Measurements from ENCODE around the gene ARSA.
"Not testable (repeated sequence)": the region's sequence is repeated elsewhere in the genome, so short reads cannot be mapped to it uniquely, and the experiment has no call there.

Gene ARSA

DNA sequence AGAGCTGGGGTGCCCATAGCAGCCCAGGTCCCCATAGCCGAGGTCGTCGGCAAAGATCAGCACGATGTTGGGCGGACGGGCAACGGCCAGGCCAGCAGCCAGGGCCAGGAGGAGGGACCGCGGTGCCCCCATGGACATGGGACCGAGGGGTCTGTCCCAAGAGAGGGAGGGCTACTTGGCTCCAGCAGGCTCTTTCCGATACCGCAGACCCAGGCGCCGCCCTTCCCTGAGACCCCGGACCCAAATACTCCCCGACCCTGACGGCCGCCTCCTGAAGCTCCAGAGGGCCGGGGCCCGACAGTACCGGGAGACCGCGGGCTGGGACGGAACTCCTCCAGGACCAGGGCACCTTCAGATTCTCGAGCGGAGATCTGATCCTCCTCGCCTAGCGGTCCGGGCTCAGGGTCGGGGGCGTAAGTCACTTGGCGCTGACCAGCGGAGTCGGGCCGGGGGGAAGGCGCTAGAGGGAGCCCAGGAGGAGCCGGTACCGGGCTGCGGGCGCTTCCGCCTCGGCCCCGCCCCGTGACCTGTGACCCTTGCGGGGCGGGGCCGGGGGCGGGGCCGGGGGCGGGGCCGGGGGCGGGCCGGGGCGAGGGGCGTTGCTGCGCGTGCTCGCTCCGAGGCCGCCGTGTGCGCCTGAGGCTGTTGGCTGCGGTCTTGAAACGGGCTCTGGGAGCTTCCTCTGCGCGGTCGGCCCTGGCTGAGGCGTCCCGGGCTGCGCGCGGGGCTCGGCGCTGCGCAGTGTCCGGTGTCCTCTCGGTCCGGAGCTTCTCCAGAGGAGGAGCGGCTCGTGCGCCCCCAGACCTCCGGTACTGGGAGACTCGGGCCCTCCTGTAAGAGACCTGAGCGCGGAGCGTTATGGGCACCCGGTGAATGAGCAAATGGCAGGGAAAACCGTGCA lies at the start of gene ARSA:
Gene ARSA, minus strand, starts transcription at position 511 of the 901 bp plus-strand sequence. Its CDS starts 373 bp downstream, at position 138.
- DNase-seq (ENCODE audit: low read depth in 3 of 3), result peak; percentile 55 to 61 (median 58)

DNA sequence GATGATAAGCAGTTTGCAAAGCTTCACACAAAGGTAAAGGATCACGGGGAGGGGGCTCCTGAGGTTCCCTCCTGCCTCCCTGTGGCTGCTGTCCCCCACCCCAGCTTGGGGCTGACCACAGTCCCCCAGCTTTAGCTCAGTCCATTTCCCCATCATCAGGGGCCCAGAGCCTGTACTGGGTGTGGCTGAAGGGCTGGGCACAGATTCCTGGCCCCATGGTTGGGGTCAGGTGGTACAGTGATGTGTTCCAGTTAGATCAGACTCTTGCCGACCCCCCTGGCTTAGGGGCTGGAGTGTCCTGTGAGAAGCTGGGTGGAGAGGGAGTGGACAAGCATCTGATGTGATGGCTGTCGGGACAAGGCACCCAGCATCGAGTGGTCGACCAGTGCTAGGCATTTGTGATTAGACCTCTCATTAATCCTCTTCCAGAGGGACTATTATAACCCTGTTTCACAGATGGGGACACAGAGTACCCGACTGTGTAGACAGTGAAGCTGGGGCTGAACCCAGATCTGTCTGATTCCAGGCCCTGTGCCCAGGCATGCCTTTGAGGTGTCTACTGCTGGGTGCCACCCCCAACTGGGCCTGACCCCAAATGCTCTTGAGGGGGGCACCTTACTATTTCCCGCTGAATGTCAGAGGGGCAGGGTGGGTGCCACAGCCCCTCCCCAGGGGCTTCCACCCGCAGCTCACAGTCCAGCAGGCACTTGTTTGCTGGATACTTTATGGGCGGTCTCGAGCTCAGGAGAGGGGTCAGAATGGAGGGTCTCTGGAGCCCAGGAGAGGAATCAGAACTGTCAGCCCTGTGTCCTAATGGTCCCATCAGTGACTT lies 48.9 kb upstream of the ARSA start:
- no peak for DNase-seq (ENCODE audit: low read depth in 3 of 3)

DNA sequence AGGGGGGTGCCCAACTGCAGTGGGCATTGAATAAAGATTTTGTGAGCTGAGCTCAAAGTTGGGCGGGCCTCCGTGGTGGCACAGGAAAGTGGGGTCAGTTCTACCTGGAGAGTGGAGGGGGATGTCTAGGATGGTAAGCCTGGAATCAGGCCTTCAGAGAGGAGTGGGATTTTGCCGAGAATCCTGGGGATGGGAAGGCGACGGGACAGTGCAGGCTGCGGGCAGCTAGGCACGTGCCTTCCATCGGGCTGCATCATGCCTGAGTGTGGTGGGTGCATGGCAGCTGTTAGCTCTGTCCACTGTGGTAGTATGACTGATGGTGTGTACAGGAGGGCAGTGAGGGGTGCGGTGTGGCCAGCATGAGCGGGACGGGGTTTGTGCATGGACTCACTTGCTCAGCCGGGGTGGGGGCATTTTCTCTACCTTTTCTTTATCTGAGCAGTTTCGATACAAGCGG lies 48.3 kb upstream of the ARSA start:
- no peak for DNase-seq (ENCODE audit: low read depth in 3 of 3)

DNA sequence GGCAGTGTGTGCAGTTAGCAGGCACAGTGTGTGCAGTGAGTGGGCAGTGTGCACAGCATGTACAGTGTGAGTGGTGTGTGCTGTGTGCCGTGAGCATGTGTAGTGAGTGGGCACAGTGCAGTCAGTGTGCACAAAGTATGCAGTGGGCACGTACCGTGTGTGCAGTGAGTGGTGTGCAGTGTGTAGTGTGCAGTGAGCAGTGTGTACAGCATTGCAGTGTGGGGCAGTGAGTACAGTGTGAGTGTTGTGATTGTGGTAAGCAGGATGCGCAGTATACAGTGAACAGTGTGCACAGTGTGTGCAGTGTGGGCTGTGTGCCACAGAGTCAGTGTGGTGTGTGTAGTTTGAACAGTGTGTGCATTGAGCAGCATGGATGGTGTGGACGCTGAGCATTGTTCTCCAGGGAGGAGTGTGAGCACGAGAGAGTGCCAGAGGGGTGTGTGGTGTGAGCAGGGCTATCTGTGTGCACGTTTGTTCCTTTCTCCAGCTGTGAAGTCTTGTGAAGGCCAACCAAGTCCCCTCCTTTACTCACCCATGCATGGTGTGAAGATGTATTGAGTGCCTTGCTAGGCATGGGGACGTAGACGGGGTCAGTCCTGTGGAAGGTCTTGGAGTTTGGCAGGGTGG lies 47.7 kb upstream of the ARSA start:
- no peak for DNase-seq (ENCODE audit: low read depth in 3 of 3)

DNA sequence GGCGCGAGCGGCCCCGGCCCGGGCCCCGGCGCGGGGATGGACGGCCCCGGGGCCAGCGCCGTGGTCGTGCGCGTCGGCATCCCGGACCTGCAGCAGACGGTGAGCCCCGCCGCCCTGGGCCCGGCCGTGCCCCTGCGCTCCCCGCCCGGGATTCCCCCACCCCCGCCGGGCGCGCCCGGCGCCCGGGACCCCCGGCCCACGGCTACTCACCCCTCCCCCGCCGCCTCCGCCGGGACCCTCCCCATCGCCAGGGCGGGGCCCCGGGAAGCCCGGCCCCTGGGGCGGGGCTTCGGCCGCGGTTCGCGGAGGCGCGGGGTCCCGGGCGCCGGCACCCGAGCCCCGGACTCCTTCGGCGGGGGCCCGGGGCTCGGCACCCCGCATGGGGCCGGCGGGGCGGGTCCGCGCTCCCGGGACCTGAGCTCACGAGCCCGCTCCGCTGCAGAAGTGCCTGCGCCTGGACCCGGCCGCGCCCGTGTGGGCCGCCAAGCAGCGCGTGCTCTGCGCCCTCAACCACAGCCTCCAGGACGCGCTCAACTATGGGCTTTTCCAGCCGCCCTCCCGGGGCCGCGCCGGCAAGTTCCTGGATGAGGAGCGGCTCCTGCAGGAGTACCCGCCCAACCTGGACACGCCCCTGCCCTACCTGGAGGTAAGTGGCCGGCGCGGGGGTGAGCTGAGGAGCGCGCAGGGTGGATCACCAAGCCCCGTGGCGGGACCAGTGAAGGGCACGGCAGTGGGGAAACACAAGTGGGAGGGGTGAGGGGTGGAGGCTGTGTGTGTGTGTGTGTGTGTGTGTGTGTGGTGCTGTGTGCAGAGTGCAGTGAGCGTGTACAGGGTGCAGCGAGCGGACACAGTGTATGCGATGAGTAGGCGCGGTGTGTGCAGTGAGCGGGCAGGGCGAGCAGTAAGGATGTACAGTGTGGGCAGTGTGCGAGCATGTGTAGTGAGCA lies 46.9 kb upstream of the ARSA start:
- DNase-seq (ENCODE audit: low read depth in 3 of 3), result peak in 1 of 3 experiments; percentile 14

DNA sequence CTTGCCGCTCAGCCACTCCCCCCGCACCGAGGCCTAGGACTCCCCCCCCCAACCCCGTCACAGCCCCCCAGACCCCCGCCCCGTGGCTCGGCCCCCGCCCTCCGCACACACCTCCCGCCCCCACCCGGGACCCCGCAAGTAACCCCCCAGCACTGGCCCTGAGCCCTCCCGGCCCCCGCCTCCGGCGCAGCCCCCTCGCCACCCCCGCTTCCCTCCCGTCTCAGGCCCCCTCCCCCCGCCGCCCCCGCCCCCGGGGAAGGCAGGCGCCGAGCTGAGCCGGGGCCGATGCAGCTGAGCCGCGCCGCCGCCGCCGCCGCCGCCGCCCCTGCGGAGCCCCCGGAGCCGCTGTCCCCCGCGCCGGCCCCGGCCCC lies 46.2 kb upstream of the ARSA start:
- DNase-seq (ENCODE audit: low read depth in 3 of 3), result peak in 1 of 3 experiments; percentile 13

DNA sequence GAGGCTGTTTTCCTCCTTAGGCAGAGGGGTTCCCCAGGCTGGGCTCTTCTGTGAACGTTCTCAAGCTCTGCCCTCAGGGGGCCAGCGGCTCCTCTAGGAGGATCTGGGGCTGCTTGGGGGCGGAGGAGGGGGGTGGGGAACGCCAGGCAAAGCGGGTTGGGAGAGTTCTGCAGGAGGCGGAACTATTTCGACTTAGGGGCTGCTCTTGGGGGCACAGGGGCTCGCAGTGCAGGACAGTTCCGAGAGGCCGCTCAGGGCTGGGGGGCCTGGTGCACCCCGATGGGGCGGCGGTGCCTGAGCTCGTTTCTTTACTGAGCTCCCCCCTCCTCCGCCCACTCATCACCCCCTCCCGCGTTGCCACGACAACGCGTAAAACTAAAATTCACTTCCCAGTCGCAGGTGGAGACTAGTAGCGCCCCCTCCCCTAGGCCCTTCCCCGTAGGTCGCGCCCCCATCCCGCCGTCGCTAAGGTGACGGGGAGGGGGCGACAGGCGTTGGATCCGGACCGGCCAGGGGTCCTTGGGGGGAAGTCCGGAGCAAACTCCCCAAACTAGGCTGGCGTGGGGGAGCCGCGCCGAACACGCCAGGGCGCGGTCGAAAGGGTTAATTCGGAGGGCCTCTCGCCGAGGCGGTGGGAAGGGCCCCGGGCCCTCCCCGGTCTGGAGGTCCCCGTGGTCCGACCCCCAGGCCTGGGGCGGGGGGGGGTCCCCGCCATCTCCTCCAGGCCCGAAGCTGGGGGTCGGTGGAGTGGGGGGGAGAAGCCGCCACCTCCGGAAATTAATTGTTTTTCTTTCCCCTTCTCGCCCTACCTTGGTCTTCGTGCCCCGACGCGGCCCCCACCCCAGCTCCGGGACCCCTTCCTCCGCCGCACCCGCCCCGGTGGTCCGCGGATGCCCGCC lies 45.5 kb upstream of the ARSA start:
- DNase-seq (ENCODE audit: low read depth in 3 of 3), result peak in 1 of 3 experiments; percentile 27

DNA sequence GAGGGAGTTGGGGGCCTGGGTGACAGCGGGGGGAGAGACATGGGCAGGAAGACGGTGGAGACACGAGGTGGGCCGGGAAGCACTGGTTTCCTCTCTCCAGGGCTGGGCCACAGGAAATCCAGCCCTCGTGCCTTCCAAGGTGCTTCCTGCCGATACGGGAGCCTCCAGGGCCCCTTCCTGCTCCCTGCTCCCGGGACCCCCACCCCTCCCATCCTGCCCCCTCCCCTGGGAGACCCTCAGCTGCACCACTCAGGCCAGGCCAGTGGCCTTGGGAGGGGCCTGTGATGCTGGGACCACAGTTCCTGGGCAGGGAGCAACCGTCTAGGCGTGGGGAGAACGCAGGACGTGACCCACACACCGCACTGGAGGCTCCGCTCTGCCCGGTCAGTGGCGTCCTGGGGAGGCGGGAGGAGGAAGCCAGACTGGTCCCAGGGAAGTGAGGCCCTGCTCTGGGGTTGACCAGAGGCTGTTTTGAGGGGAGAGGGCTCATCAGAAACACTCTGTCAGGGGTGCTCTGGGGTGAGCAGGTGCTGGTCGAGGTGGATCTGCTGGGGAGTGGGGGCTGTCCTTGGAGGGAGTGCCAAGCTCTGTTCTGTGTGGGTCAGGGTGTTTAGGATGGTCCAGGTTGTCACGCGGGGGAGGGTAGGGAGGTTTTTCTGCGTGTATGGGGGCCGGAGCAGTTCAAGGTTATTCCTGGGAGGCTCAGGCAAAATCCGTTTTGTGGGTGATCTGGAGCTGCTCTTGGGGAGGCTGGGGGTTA lies 44.7 kb upstream of the ARSA start, which contains the start of gene SHANK3:
Gene SHANK3, plus strand, starts transcription at position 353 of the 760 bp plus-strand sequence.
- DNase-seq (ENCODE audit: low read depth in 3 of 3), result no peak

DNA sequence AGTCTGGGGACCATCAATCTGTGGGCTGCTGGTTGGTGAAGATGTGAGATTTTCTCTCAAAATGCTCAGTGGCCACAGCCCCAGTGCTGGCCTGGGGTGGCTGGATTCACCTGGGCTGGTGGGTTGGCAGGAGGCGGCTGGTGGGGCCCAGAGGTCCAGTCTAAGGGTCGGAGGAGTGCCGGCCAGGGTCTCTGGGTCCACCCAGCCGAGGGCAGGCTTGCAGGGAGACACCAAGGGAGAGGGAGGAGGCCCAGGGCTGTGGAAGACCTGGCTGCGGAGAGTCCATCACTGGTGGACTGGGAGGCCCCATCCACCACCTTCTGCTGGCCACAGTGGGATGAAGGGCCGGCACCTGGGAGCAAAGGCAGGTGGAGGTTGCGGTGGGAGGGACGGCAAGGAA lies 44.1 kb upstream of the ARSA start:
- no peak for DNase-seq (ENCODE audit: low read depth in 3 of 3)

DNA sequence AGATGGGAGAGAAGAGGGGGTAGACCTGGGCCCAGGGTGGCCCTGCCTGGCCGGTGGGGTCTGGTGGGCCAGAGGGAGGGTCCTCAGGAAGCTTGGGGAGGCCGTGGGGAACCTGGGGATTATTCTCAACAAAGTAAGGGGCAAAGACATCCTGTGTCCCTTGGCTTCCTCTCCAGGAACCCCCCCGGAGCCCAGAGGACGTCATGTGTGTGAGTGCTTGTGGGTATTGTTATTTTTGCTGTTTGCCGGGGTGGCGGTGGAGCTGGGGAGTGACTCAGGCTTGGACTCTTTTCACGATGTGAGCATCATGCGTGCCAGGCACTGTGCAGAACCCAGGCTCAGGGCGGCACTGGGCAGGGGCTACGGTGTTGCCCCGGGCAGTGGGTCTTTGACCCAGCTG lies 43.7 kb upstream of the ARSA start:
- no peak for DNase-seq (ENCODE audit: low read depth in 3 of 3)

DNA sequence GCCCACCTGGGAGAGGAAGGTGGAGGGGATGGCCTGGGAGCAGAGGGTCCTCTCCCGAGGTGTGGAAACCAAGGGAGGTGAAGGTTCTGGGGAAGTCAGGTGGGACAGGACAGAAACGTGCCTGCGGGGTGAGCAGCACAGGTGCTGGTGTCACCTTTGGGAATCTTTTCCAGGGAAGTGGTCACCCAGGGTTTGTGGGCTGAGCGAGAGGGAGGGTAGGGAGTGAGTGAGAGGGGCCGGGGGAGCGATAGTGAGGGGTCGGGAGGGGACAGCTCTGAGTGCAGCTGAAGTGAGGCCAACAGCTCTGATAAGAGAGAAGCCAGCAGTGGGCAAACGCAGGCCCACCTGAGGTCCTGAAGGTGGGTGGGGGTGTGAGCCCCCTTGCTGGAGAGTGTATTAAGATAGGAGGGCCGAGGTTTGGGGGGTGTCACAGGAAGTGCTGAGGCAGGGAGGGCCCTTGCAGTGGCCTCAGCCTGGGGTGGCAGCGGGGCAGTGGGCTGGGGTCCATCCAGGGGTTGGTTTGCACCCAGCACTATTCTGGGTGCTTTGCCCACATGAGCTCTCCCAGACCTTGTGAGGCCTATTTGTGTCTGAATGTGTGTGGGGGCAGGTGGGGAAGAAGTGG lies 43.1 kb upstream of the ARSA start:
- no peak for DNase-seq (ENCODE audit: low read depth in 3 of 3)

DNA sequence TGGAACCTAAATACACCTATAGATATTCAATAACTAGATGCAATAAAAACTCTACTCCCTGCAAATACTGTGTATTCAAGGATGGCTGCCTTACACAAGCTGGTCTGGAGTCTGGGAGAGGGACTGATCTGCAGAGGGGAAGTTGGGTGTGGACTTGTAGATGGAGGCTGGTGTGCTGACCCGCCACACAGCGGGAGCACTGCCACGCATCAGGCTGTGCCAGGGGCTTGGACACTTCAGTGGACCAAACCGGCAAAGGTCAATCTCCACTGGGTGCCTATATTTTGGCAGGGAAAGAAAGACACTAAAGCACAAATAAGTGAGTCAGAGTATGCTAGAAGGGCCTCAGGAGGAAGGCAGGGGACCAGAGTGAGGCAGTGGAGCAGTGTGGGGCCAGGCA lies 42.6 kb upstream of the ARSA start:
- DNase-seq (ENCODE audit: low read depth in 3 of 3), result no peak

DNA sequence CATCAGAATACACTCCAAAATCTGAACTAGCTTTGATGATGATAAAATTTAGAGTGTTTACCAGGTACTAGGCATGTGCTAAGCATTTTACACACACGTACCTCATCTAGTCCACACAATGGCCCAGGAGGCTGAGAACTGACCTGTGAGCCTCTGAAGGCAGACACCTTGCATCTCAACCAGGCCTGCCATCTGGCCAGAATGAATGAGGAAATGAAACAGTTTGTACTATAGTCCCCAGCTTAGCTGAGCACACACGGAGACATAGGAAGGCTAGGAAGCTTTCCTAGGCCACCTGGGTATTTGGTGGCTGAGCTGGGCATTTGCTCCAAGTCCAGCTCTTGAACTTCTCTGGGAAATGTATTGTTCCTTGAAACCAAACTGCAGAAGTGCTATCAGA lies 37.8 kb upstream of the ARSA start:
- DNase-seq (ENCODE audit: low read depth in 3 of 3), result no peak

DNA sequence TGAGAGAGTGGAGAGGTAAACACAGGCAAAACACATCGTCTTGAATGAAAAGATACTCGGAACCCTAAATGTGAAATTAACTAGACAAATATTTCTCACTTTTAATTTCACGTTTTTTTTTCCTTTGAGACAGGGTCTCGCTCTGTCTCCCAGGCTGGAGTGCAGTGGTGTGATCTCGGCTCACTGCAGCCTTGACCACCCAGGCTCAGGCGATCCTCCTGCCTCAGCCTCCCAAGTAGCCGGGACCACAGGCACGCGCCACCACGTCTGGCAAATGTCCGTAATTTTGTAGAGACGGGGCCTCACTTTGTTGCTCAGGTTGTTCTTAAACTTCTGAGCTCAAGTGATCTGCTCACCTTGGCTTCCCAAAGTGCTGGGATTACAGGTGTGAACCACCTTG lies 37.3 kb upstream of the ARSA start:
- DNase-seq (ENCODE audit: low read depth in 3 of 3), result no peak

DNA sequence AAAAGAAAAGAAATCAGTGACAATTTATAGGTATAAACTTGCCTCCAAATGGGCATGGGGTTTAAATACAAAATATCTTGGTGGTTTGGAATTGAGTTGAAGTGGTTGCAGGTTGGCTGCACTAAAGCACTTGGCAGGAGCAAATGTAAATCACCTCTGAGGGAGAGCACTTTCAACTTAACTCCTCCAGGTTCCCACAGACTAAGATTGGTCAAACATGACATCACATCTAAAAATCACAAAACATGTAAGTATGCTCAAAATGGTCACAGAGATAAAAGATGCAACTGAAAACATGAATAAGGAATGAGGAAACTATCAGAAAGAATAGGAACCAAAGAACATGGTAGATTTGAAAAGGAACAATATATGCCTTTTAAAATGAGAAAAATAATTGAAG lies 32.4 kb upstream of the ARSA start:
- no peak for DNase-seq (ENCODE audit: low read depth in 3 of 3)

DNA sequence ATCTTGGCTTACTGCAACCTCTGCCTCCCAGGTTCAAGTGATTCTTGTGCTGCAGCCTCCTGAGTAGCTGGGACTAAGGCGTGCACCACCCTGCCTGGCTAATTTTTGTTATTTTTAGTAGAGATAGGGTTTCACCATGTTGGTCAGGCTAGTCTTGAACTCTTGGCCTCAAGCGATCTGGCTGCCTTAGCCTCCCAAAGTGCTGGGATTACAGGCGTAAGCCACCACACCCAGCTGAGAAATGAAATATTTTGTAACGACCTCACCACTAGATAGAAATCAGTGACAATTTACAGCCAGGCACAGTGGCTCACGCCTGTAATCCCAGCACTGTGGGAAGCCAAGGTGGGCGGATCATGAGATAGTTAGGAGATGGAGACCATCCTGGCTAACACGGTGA lies 31.8 kb upstream of the ARSA start:
- DNase-seq (ENCODE audit: low read depth in 3 of 3), result not testable (repeated sequence)

DNA sequence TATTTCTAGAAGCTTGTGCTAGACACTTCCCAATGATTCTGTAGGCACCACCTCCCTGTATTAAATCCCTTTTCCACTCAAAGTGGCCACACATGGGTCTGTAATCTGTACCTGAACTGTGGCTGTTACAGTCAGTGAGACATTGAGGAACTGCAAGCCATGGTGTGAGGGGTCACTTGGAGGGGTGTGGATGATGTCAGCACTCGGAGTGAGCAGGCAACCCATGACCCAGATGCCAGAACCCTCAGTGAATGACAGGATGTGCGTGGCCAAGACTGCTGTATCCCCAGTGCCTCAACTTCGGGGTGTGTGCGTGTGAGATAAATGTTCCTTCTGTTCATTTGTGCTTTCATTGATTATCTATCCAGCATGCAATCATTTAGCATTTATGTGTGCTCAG lies 30.0 kb upstream of the ARSA start:
- no peak for DNase-seq (ENCODE audit: low read depth in 3 of 3)

DNA sequence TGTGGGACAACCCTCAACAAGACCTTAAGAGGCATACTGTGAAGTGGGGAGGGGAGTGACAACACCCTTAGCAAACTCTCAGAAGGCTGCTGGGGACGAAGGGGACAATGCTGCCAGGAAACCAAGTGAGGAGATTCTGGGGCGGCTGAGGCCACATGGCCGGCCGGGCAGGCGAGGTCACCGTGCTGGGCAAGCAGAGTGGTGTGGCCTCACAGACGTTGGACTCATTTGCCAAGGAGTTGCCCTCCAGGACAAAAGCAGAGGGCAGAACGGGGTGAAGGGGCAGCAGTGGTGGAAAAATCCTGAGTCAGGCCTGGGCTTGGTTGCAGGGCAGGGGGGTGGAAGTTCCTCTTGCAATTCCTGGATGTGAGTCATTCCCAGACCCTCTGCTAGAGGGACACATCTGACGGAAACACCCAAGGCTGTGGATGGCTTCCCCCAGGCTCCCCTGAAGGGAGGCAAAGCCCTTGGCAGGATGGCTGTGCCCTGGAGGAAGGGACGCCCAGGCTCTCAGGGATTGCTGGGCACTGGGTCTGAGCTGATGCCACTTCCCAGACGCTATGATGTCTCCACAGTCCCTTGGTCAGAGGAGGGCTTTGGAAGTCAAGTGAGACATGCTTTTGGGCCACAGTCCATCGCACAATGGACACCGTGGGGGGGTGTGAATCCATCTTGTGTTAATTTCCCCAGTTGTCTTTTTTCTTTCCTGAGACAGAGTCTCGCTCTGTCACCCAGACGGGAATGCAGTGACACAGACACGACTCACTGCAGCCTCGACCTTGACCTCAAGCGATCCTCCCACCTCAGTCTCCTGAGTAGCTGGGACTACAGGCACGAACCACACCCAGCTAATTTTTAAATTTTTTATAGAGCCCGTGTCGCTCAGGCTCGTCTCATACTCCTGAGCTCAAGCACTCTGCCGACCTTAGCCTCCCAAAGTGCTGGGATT lies 28.4 kb upstream of the ARSA start:
- DNase-seq (ENCODE audit: low read depth in 3 of 3), result no peak

Measured in stimulated activated CD4-positive, alpha-beta T cell treated with anti-CD3 and anti-CD28 coated beads, TNF-alpha, amount 100 ng/mL, for 4 hours (primary cell).